GM21723 (cell line): ENCODE measurements around the gene PGM2.

Experiments
- ATAC-seq: cut with Tn5 transposase; IDR thresholded peaks from one replicate; pipeline ENCODE4 v1.9.1; 2021; ENCODE audit warnings: mild to moderate bottlenecking, moderate library complexity; ENCODE audit not compliant: unreplicated experiment

The PGM2 gene

DNA sequence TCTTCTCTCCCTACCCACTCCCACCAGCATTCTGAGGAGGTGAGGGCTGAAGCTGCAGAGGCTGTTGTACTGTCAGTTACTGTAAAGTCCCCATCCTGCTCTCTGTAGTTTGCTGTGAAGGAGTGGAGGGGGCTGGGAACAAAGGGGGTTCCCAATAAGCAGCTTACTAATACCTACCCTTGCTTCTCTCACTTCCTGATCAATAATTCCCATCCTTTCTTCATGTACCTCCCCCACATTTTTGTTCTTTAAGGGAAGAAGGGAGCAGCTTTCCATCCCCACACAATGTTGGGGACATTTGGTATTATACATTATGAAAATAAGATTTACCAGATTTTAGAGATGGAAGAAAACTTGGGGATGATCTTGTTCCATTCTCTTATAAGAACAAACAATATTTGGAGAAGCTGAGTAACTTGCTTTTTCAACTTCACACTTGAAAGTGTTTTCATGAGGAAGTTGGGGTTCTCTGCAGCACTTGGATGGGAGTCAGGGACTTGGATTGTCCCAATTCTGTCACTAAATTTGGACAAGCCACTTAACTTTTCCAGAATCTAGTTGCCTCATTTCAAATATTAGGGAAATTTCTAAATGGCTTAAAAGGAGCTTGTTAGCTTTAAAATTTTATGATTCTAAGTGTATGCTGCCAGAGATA is 69.8 kb downstream of the PGM2 start:
- ATAC-seq: no peak

DNA sequence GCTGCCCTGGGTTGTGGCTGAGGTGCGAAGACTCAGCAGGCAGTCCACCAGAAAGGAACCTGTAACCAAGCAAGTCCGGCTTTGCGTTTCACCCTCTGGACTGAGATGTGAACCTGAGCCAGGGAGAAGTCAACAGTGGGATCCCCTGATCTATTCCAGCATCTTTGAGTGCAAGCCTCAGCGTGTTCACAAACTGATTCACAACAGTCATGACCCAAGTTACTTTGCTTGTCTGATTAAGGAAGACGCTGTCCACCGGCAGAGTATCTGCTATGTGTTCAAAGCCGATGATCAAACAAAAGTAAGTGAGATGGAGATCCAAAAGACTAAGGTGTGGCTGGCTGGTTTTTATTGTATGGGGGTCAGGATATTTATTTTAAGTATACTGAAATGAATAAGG is 75.7 kb downstream of the PGM2 start:
- no peak for ATAC-seq

DNA sequence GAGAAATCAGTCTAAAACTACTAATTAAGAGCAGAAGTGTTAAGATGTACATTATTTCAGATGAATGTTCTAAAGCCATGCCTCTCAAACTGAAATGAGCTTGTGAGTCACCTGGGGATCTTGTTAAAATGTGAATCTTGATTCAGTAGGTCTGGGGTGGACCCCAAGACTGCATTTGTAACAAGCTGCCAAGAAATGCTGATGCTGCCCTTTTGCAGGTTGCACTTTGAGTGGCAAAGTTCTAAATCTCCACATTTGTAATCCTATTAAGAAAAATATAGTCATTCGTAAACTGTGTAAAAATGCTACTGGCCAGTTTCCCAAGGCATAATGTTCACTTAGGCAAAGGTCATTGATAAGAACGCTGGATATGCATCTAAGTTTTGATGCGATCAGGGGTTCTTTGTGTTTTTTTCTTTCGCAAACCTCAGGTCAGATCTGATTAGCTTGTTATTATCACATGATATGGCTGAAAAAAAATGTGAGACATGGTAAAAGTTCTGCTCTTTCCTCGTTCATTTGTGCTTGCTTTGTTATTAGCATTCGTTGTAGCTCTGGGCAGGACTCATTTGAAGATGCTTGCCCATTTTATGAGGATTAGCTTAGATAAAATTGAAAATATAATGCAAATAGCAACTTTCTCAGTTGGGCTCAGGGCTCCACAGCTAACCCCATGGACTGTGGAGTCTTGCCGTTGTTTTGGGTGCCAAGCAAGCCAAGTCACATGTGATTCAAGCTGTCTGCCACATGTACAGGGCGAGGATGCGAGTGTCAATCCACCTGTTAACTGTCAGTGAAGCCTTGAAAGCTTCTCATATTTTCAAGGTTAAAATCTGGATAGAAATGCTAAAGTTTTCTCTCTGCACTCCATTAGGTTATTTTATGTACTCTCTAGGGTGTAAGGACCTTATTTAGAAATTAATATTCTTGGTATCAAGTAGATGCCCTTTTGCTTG is 76.5 kb downstream of the PGM2 start:
- no peak for ATAC-seq

DNA sequence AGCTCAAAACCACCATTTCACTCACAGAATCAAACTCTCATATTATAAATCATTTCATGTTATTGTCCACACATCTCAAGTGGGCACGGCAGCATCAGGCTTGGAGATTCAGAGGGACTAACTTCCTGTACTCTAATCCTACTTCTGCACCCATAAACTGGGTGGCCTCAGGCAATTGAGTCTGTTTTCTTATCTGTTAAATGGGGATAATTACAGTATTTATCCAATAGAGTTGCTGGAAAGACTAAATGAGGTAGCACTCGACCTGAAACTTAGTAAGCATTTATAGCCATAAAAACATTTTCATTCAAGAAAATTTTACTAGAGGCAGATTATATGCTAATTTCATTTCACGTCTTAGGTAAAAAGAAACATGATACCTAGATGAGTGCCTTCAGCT is 77.4 kb downstream of the PGM2 start:
- ATAC-seq: no peak

DNA sequence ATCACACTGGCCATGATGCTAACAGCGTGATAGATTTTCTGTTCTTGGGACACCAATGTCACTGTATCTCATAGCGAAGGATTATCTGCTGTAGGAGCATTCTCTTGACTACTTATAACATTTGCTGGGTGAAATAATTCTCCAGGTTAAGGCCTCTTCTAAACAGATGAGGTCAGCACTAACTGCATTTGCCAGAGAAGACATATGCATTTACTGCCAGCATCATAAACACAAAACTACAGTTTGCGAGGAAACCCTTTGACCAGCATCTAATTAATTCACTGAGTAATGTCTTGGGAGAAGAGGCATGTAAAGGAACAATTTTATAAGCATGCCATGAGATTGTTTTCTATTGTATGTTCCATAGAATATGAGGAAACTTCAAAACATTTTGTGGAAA is 78.3 kb downstream of the PGM2 start:
- ATAC-seq: no peak

DNA sequence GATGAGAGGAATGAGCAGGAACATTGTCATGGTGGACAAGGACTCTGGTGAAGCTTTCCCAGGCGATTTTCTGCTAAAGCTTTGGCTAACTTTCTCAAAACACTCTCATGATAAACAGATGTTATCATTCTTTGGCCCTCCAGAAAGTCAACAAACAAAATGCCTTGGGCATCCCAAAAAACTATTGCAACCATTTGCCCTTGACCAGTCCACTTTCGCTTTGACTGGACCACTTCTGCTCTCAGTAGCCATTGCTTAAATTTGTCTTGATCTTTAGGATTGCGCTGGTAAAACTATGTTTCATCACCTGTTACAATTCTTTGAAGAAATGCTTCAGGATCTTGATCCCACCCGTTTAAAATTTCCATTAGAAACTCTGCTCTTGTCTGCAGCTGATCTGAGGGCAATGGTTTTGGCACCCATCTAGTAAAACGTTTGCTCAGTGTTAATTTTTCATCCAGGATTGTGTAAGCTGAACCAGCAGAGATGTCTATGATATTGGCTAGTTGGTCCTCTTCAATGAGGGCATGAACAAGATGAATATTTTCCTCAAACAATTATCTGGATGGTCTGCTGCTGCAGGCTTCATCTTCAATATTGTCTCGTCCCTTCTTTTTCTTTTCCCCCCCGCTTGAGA is 79.2 kb downstream of the PGM2 start:
- ATAC-seq: no peak

DNA sequence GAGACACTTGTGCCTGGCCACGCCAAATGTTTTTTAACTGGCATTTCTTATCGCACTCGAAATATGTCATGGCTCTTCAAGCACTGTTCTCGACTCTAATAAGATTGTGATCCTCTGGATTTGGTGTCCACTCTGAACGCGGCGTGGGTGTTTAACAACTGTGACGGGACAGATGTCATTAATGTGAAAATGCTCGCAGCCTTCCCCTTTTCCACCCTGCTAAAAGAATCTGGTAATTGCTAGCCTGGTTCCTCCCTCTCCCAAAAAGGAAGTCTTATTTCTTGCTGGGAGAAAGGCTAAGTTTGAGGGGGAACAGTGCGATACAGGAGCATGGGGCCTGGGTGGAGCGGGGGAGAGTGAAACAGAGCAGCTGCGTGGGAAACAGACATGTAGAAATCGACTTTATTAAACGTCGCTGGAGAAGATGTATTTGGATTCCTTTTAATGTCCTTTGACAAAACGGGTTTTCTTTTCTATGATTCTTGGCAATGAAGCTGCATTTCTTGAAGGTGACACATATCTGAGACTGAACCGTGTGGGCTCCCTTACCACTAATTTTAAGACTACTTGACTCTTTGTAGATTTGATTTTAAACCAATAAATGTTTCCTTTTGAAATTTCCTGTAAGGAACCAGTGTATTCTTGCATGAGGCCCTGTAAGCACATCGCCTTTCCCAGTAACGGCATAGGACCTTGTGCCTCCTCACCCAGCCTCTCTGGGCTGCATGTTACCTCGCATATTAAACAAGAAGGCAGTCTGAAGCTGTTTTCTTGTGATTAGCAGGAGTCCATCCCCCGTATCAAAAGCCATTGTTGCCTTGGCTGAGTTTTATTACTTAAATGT is 82.2 kb downstream of the PGM2 start:
- no peak for ATAC-seq

DNA sequence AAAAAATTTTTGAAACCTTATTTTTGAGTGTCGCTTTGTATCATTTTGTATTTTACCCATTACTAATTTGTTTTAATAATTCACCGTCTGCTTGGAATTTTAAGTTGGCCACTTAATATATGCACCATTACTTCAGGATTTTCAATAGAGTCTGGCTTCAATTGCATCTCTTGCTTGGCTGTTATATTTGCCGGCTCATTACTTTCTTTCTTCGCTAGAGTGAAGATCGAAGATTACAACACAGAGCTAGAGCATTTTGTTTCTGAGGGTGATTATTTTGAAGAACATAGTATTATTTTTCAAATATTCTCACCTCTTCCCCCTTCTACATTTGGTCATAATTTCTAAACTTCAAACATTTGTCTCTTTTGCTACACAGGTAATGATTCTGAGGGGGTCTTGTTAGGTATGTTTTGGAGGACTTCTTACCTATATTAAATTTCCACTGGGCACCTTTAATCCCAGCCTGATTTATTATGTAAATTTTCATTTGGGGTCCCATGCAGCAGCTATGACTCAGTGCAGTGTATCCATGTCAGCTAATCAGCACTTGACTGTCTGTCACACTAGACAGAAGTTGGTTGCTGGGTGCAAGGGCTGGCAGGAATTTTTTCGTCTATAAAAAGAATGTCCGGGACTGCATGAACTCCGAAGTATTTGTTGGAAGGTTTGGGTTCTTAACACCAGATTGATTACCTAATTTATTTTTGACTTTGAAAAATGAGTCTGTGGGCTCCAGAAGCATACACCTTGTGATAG is 83.0 kb downstream of the PGM2 start:
- ATAC-seq: no peak

DNA sequence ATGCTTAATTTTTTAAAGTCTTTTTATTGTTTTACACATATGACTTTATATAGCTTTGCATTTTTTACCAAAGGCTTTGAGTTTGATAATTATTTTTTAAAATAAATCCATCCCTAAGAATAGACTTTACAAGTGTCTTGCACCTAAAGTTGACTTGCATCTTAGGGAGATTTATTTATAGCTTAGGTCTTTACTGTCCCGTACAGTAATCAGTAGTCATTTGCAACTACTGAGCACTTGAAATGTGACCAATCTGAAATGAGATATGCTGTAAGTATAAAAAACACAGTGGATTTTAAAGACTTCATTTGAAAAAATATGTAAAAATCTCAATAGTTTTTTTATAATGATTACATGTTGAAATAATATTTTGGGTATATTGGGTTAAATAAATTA is 83.6 kb downstream of the PGM2 start:
- no peak for ATAC-seq
